ENCODE data around the gene SPTAN1.

DNA sequence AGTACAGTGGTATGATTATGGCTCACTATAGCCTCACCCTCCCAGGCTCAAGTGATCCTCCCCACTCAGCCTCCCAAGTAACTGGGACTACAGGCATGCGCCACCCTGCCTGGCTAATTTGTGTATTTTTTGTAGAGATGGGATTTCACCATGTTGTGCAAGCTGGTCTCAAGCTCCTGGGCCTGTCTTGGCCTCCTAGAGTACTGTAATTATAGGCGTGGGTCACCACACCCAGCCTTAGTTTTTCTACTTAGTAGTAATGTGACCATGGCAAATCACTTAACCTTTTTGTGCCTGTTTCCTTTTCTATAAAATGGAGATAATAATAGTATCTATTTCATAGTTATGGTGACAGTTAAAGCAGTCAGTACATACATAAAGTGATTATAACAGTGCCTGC, 25.7 kb upstream of the SPTAN1 start:
- no peak for TF ChIP-seq POLR2AphosphoS5 (IDR thresholded peaks at IDR 0.05; ENCODE audit: low read depth, low read length)
- TF ChIP-seq TAF1 (IDR thresholded peaks at IDR 0.05; ENCODE audit: borderline replicate concordance, low read depth, low read length): no peak

Measured in GM12892 (cell line).